PFSK-1 (cell line): ENCODE data around the gene EXOSC5.

ENCODE experiments used
- FOXP2 ChIP-seq: optimal IDR thresholded peaks from 2 replicates; pipeline ENCODE3; 2011; ENCODE audit warnings: borderline replicate concordance, control low read depth, inconsistent platforms; ENCODE audit not compliant: insufficient read depth; ENCODE audit errors: extremely low read length, extremely low read depth
- POLR2AphosphoS5 ChIP-seq: IDR thresholded peaks from 2 replicates; pipeline ENCODE4 v1.6.1; 2012; ENCODE audit warnings: low read depth, mild to moderate bottlenecking, control low read depth, low read length, moderate library complexity
- REST ChIP-seq, 2 experiments: IDR thresholded peaks; 2 replicates each; pipeline versions ENCODE4 v1.6.1 to v1.8.0; 2011 to 2012; ENCODE audit warnings: low read depth in 2 of 2, low read length in 2 of 2, control low read depth in 1 of 2, inconsistent platforms in 1 of 2, mild to moderate bottlenecking in 1 of 2, moderate library complexity in 1 of 2; ENCODE audit not compliant: insufficient read depth in 1 of 2
- SIN3A ChIP-seq: IDR thresholded peaks from 2 replicates; pipeline ENCODE4 v1.6.1; 2012; ENCODE audit warnings: mild to moderate bottlenecking, low read length, moderate library complexity, borderline replicate concordance; ENCODE audit not compliant: insufficient read depth
- TAF1 ChIP-seq: IDR thresholded peaks from 2 replicates; pipeline ENCODE4 v1.6.1; 2012; ENCODE audit warnings: low read length, control low read depth, borderline replicate concordance; ENCODE audit not compliant: insufficient read depth

Gene EXOSC5

GRCh38 chr19:41354343-41354953 is 42.7 kb downstream of the EXOSC5 start:
- TF ChIP-seq TAF1, result no peak
- TF ChIP-seq REST (IDR thresholded peaks at IDR 0.05; ENCODE audit: insufficient read depth in 1 of 2, low read depth in 2 of 2, low read length in 2 of 2), result no peak
- TF ChIP-seq POLR2AphosphoS5, result no peak
- no peak for TF ChIP-seq FOXP2
- no peak for TF ChIP-seq SIN3A

GRCh38 chr19:41353466-41354342 is 43.5 kb downstream of the EXOSC5 start, which contains the start of gene TGFB1:
TGFB1 (minus strand) TSS chr19:41353922; CDS start chr19:41353044, 878 bp downstream.
- TF ChIP-seq POLR2AphosphoS5 (peak; percentile 55), SIN3A (no peak), FOXP2 (no peak), REST (IDR thresholded peaks at IDR 0.05; ENCODE audit: insufficient read depth in 1 of 2, low read depth in 2 of 2, low read length in 2 of 2) (0 out of 4 replicates have a peak, but pooled peaks of 1 of the 2 experiments have one; percentile 10), TAF1 (0 out of 2 replicates have a peak, but pooled peaks have one; percentile 4)

- TF ChIP-seq SIN3A (peak; percentile 39; the same call in 1 of the 2 replicates), TAF1 (peak; percentile 44; the same call in 1 of the 2 replicates), REST (IDR thresholded peaks at IDR 0.05; ENCODE audit: insufficient read depth in 1 of 2, low read depth in 2 of 2, low read length in 2 of 2) (no peak), POLR2AphosphoS5 (no peak), FOXP2 (peak; percentile 38)
Measured at GRCh38 chr19:41352609-41353465, 44.3 kb downstream of the EXOSC5 start.

- TF ChIP-seq TAF1, result no peak
- no peak for TF ChIP-seq SIN3A
- TF ChIP-seq POLR2AphosphoS5, result no peak
- no peak for TF ChIP-seq FOXP2
Measured at GRCh38 chr19:41352279-41352608, 44.9 kb downstream of the EXOSC5 start.
